HCT116 (cell line): ENCODE results near the gene WDR43.

Experiments used
- CEBPB ChIP-seq: IDR thresholded peaks from 2 replicates; pipeline ENCODE4 v1.6.1; 2012; ENCODE audit warnings: low read depth
- EZH2 ChIP-seq: fragments of 200-600 bp; sonication (generic); IDR thresholded peaks from 2 replicates; pipeline ENCODE4 v1.6.1; 2017; ENCODE audit warnings: antibody characterized with exemption, mixed run types
- EZH2phosphoT487 ChIP-seq: fragments of 200-600 bp; IDR thresholded peaks from 2 replicates; pipeline ENCODE4 v1.6.1; 2018; ENCODE audit warnings: antibody characterized with exemption, borderline replicate concordance
- JUND ChIP-seq: IDR thresholded peaks from 2 replicates; pipeline ENCODE4 v1.6.1; 2012
- POLR2A ChIP-seq: IDR thresholded peaks from 2 replicates; pipeline ENCODE4 v1.7.0; 2011; ENCODE audit warnings: borderline replicate concordance; ENCODE audit not compliant: insufficient read depth, insufficient read length; ENCODE audit errors: extremely low read depth
- POLR2AphosphoS5 ChIP-seq: IDR thresholded peaks from 2 replicates; pipeline ENCODE4 v1.6.1; 2011; ENCODE audit warnings: mild to moderate bottlenecking, low read depth, low read length, moderate library complexity
- RAD21 ChIP-seq: IDR thresholded peaks from 2 replicates; pipeline ENCODE4 v1.6.1; 2012; ENCODE audit warnings: low read depth, mild to moderate bottlenecking
- SIN3A ChIP-seq: IDR thresholded peaks from 2 replicates; pipeline ENCODE4 v1.6.1; 2012; ENCODE audit warnings: low read depth
- SP1 ChIP-seq: IDR thresholded peaks from 2 replicates; pipeline ENCODE4 v1.6.1; 2012; ENCODE audit warnings: low read depth
- ZNF274 ChIP-seq: fragments of 200-500 bp; sonication (Bioruptor generic); IDR thresholded peaks from 2 replicates; pipeline ENCODE4 v1.6.1; 2014; ENCODE audit warnings: mild to moderate bottlenecking, low read depth, low read length, inconsistent platforms
- TF ChIP-seq, protein P1 (sequence below), 3 experiments: fragments of 200-600 bp in 1 of 3; sonication (generic) in 1 of 3; IDR thresholded peaks in 2 of 3; conservative IDR thresholded peaks in 1 of 3; 2 replicates each; pipeline ENCODE4 v1.5.1; 2012 to 2017; ENCODE audit warnings: low read depth in 2 of 3, low read length in 2 of 3, antibody characterized with exemption in 1 of 3, borderline replicate concordance in 1 of 3, control low read depth in 1 of 3, mild to moderate bottlenecking in 1 of 3, mixed read lengths in 1 of 3, mixed run types in 1 of 3, moderate library complexity in 1 of 3; ENCODE audit not compliant: insufficient read depth in 1 of 3
- TF ChIP-seq, protein P2 (sequence below): IDR thresholded peaks from 2 replicates; pipeline ENCODE4 v1.6.1; 2012; ENCODE audit warnings: low read depth
- TF ChIP-seq, protein P3 (sequence below): IDR thresholded peaks from 2 replicates; pipeline ENCODE4 v1.6.1; 2012

- TF ChIP-seq, protein P1, sequence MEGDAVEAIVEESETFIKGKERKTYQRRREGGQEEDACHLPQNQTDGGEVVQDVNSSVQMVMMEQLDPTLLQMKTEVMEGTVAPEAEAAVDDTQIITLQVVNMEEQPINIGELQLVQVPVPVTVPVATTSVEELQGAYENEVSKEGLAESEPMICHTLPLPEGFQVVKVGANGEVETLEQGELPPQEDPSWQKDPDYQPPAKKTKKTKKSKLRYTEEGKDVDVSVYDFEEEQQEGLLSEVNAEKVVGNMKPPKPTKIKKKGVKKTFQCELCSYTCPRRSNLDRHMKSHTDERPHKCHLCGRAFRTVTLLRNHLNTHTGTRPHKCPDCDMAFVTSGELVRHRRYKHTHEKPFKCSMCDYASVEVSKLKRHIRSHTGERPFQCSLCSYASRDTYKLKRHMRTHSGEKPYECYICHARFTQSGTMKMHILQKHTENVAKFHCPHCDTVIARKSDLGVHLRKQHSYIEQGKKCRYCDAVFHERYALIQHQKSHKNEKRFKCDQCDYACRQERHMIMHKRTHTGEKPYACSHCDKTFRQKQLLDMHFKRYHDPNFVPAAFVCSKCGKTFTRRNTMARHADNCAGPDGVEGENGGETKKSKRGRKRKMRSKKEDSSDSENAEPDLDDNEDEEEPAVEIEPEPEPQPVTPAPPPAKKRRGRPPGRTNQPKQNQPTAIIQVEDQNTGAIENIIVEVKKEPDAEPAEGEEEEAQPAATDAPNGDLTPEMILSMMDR (IDR thresholded peaks at IDR 0.05 in 2 of 3, conservative IDR thresholded peaks at IDR 0.05 in 1 of 3; ENCODE audit: borderline replicate concordance in 1 of 3, insufficient read depth in 1 of 3, low read depth in 2 of 3, low read length in 2 of 3) = no peak
- TF ChIP-seq, protein P2, sequence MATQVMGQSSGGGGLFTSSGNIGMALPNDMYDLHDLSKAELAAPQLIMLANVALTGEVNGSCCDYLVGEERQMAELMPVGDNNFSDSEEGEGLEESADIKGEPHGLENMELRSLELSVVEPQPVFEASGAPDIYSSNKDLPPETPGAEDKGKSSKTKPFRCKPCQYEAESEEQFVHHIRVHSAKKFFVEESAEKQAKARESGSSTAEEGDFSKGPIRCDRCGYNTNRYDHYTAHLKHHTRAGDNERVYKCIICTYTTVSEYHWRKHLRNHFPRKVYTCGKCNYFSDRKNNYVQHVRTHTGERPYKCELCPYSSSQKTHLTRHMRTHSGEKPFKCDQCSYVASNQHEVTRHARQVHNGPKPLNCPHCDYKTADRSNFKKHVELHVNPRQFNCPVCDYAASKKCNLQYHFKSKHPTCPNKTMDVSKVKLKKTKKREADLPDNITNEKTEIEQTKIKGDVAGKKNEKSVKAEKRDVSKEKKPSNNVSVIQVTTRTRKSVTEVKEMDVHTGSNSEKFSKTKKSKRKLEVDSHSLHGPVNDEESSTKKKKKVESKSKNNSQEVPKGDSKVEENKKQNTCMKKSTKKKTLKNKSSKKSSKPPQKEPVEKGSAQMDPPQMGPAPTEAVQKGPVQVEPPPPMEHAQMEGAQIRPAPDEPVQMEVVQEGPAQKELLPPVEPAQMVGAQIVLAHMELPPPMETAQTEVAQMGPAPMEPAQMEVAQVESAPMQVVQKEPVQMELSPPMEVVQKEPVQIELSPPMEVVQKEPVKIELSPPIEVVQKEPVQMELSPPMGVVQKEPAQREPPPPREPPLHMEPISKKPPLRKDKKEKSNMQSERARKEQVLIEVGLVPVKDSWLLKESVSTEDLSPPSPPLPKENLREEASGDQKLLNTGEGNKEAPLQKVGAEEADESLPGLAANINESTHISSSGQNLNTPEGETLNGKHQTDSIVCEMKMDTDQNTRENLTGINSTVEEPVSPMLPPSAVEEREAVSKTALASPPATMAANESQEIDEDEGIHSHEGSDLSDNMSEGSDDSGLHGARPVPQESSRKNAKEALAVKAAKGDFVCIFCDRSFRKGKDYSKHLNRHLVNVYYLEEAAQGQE = no peak
- no peak for TF ChIP-seq RAD21
- TF ChIP-seq POLR2AphosphoS5 = no peak
- TF ChIP-seq SP1 = no peak
- TF ChIP-seq, protein P3, sequence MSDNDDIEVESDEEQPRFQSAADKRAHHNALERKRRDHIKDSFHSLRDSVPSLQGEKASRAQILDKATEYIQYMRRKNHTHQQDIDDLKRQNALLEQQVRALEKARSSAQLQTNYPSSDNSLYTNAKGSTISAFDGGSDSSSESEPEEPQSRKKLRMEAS = no peak
- no peak for TF ChIP-seq JUND
- no peak for TF ChIP-seq POLR2A
- TF ChIP-seq ZNF274 = no peak
- TF ChIP-seq SIN3A = no peak
- no peak for TF ChIP-seq EZH2
- no peak for TF ChIP-seq EZH2phosphoT487
- TF ChIP-seq CEBPB = no peak
These were observed 22.8 kb upstream of the WDR43 start for GRCh38 chr2:28871620-28872019.
